Raji (cell line): ENCODE data around the gene VBP1.
A peak's percentile ranks its signal among the peaks of the same experiment; 100 is the strongest.

ENCODE experiments used
- POLR2A ChIP-seq: IDR thresholded peaks from 2 replicates; pipeline ENCODE4 v1.6.1; 2011; ENCODE audit warnings: low read depth, low read length, control low read depth; ENCODE audit not compliant: insufficient read depth

Gene VBP1, protein sequence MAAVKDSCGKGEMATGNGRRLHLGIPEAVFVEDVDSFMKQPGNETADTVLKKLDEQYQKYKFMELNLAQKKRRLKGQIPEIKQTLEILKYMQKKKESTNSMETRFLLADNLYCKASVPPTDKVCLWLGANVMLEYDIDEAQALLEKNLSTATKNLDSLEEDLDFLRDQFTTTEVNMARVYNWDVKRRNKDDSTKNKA

DNA sequence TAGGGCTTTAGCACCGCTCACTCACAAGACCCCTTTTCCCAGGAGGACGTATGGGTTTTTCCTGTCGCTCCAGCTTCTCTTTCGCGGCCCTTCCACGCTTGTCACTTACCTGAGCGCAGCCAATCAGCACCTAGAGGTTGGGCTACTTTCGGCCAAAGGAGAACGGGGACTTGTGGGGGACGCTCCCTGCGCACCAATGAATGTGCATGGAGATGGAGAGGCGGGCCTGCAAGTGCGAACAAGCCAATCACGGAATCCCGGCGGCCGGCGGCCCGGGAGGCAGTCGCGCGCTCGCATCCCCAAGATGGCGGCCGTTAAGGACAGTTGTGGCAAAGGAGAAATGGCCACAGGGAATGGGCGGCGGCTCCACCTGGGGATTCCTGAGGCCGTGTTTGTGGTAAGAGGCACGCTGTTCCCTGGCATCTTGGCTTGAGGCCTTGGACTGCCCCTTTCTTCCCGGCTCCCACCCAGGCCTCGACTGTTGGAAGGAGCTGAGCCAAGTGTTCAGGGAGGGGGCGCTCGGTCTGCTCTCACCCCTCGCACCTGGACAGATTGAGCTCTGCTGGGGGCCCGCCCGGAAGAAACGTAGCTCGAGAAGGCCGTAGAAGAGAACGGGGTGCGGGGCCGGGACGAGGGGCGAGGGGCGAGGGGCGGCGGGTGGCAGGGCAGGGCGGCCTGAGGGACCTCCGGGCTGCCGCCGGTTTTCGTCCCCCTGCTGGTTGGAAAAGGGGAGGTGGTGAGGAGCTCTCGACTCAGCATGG is at the start of gene VBP1:
Gene VBP1 (plus strand): TSS at position 282 of the 761 bp plus-strand sequence. CDS start 23 bp downstream, at position 305.
- peak; percentile 67 for TF ChIP-seq POLR2A

DNA sequence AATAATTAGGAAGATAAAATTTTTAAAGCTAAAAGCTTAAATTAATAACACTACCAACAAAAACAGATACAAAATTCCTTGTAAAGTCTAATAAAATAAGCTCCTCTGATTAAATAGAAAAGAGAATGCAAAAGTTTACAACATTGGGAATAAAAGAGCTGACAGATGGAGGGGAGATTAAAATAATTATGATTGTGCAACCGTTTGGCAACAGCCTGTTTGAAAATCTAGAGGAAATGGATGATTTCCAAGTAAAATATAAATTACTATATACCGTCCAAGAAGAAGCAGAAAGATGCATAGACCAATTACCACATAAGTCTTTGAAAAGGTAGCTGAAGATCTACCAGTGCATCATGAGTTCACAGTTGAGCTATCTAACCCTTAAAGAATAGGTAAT is 46.4 kb upstream of the VBP1 start:
- TF ChIP-seq POLR2A, result no peak

DNA sequence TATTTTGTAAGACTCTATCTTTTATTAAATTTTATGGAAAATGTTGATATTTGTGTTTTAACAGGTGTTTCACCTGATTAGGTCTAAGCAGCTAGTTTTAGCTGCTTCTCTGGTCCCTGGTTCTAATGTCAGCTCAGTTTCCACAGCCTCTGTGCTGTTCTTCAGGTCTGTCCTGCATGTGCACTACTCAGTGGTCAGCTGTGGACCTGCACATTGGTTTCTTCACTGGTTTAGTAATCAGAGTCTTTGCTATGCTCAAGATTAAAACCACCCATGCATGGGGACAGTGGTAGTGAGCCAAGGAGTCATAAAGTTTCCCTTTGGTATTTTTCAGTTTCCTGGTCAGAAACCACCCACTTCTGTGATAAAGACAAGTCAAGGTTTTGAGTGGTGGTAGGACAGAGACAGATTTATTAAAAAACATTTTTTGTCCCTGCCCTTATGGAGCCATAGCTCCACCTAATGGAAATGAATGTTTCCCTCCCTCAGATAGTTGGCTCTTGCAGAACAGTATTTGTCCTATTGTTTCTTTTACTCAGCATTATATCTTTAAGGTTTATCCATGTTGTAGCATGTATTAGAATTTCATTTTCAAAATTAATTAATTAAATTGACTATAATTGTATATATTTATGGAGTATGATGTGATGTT is 36.8 kb upstream of the VBP1 start:
- TF ChIP-seq POLR2A, result no peak

DNA sequence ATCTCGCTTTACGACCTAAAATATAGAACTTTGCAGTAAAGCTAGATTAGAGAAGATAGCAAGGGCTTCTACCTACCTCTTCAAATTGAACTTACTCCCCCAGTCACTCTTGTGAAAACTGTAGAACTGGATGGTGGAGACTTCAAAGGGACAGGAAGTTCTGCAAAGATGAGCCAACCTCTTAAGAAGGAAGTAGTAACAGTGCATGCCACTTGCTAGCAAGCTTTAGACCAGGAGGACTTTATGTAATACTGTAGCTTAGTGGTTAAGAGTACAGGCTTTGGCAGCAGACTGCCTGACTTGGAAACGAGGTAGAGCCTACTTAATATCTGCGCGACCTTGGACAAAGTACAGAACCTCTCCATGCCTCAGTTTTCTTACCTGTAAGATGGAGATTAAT is 27.5 kb upstream of the VBP1 start:
- TF ChIP-seq POLR2A, result no peak

DNA sequence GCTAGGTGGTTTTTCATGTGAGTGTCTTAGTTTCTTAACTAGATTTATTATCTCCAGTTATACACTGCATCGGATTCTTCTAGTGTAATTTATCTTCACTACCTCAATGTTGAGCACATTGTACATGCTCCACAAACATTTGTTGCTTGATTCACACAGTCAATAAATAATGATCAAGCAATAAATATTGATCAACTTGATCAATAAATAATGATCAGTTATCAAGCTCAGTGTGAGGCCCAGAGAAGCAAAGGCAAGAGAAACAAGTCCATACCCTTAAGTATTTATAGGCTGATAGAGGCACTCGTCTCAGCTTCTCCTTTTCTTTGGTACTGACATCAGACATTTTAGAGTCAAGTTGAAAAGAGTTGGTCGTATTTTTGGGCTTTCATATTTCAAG is 5.1 kb upstream of the VBP1 start:
- no peak for TF ChIP-seq POLR2A

DNA sequence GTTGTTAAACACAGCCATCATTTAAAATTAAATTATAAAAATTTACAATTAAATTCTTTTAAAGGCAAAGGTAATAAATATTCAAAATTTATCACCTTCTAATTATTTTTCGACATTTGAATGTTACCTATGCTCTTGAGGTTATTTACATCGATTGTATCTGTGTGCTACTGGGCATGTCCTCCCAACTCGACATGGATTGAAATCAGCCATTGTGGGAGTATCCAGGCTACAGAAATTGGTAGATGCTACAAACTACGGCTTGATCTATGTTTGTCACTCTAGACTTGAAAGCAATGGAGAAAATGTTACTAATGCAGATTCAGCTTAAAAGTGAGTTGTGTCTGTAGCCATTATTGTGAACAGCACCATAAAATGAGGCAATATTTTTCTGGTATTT is 2.5 kb upstream of the VBP1 start:
- no peak for TF ChIP-seq POLR2A

DNA sequence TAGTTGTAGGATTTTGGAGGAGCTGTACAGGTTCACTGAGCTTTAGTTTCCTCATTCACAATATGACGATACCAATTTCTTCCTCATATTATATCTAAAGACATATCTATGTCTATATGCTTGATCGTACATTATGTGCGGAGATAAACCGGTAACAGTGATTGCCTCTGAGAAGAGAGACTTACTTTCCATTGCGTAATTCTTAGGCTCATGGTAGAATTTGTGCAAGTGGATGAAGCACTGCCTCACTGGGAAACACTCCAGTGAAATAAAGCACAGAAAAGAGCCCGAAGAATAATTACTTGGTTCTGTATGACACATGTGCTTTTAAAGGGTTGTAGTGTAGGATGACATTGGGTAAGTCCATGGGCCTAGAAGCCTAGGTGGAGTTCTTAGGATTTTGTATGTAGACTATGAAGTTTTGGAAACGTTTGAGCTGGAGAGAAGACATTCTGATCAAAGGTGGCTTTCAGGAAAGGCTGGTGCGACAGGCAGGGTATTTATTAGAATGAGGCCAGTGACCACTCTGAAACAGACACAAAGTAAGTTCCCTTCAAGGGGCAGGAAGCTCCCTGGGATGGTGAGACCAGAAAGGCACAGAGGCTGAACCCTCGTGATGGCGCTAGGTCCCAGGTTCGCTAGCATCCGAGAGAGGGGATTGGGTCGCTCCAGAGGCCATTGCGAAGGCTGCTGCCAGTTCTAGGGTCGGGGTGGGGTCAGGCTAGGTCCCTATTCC is 649 bp upstream of the VBP1 start:
- TF ChIP-seq POLR2A, result no peak

DNA sequence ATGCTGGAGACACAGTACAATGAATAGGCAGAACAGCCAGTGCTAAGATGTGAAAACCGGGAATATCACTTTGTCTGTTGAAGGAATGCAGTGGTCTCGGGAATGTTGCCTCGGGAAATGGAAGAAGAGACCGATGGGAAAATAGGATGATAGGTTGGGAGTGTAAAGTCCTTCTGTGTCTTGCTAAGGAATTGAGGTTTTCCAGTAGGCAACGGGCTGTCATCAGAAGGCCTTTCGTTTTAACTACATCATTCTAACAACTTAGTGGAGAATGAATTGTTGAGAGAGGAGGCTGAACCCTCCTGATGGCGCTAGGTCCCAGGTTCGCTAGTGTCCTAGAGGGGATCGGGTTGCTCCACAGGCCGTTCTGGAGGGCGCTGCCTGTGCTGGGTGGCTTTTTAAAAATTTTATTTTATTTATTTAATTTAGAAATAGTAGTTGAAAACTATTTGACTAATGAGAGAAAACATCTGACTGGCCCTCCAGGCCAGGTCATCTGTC is 730 bp downstream of the VBP1 start:
- no peak for TF ChIP-seq POLR2A

DNA sequence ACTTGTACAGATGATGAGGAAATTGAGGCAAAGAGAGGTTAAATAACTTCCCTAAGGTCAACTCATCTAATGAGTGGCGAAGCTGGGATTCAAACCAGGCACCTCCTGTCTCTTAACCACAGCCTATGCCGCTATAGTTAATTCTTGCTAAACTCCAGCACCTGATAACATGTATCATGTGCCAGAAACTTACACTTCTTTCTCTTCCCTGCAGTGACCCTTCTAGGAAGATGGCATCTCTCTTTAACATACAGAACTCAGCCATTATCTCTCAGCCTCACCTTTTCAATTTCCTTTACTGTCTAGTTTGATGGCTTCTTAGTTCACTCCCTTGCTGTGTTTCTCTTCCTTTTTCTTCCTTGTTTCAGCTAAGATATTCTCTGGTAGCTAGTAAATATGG is 2.5 kb downstream of the VBP1 start:
- no peak for TF ChIP-seq POLR2A

DNA sequence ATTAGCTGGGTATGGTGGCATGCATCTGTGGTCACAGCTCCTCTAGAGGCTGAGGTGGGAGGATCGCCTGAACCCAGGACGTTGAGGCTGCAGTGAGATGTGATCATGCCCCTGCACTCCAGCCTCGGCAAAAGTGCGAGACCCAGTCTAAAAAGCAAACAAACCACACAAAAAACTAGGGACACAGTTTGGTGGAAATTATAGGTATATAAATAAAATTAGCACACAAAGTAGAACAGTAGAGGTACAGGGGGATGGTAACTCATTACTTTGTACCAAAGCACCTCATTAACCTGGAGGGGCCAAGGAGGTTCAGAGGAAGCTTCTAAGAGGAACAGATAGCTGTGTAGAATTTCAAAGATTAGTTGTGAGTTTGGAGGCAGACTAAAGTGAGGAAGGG is 5.1 kb downstream of the VBP1 start:
- TF ChIP-seq POLR2A, result no peak

DNA sequence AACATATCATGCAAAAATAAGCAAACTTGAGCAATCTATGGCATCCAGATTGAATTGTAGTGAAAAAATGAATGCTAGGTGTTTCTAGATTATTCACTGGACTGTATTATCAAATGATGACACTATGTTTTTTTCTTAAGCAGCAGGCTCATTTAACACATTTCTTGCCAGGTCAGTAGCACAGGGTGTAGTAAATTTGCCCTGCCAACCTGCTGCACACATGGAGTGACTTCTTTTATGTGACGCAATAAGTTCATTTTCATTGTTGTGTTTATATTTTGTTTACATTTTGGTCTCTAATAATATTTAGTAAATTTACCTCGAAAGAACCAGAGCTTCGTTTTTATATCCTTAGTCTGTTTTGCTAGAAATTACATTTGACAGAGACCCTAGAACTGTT is 9.5 kb downstream of the VBP1 start:
- TF ChIP-seq POLR2A, result no peak

DNA sequence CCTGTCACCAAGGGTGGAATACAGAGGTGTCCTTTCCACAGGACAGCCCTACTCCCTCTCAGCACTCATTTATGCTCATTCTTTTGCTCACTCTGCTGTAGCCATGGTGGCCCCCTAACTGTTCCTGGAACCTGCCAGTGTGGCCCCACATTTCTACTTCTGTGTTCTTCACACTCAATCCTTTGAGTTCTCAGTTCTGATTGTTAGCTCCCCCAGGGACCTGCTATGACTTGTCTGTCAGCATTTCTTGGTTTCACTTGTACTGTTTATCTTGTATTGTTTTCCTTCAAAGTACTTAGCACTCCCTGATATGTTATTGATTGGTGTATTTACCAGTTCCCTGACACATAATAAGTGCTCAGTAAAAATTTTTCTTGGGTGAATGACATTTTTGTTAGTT is 14.9 kb downstream of the VBP1 start:
- no peak for TF ChIP-seq POLR2A

DNA sequence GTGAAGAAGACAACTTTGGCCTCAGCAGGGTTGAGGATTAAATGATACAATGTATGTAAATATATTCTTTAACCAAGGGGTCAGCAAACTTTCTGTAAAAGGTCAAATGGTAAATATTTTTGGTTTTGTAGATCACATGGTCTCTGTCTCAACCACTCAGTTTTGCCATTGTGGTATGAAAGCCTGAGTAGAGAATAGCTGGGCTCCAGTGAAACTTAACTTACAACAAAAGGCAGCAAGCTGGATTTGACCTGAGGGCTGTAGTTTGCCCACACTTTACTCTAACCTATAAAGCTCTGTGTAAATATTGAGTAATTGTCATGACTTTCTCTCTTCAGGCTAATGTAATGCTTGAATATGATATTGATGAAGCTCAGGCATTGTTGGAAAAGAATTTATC is 19.6 kb downstream of the VBP1 start:
- no peak for TF ChIP-seq POLR2A

DNA sequence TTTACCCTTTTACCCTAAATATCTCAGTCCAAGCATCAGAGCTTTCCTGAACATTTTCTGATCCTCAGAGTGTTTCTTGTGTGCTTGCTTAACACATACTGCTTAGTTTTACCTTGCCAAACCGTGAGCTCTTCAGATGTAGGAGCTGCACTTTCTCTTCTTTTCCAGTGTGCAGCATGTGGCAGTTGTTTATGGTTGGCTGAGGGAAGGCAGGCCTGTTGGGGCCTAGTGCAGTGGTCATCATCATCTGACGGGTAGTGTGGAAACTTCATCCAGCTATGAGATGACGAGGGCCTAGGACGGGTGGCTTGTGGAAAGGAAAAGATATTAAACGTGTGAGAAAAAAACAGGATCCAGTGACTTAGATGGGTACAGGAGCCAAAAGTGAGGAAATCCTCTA is 21.5 kb downstream of the VBP1 start:
- TF ChIP-seq POLR2A, result no peak

DNA sequence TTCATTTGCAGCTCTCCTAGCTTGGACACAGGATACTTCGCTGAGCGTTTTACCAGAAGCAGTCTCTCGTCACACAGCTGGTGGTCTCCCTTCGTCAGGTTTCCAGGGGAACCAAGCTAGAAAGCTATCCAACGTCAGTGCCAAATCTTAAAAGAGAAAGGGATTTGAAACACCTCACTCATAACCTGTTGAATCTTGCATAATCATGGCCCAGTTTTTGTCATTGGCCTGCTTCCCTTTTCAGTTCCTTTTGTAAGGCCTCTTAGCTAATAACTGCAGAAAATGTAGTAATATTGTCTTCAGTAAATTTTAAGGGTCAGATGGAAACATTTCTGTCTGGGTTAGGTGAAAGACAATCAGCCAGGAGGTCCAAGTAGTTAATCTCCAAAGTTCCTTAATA is 26.0 kb downstream of the VBP1 start:
- no peak for TF ChIP-seq POLR2A
